ENCODE measurements around the gene CMYA5. TPM values are rescaled to one million over a fixed set of nuclear protein-coding genes. Genes with fewer than 3 reads are reported as not detected.

The CMYA5 gene
- total and polyA plus RNA-seq, 2 donors (not counting 3 experiments of a cell fraction or from before 2014, with no cell fraction given) = 0.04 to 0.20 TPM

DNA sequence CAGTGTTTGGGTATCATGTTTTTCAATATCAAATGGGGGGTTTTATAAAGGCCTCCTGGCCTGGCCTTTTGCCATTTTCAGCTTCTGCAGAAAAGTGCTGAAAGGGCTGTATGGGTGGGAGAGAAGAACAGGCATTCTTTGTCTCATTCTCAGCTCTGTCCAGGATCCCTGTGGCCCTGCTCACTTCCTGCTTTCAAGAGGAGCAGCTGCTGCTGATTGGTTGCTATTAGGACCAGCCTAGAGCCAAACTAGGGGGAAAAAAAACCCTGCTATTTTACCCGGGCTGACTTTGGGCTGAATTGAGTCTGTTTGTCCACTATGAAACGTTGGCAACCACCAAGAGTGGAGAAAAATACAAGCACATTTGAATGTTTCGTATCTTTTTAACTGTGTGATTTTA is 117.1 kb downstream of the CMYA5 start:
- ChIA-PET CTCF (no interaction called here), POLR2A (no interaction called here)
- no peaks in the 10 kb centered on the region for H3K79me2 ChIP-seq (ENCODE audit: control insufficient read depth, insufficient read depth, low read length)
- no peak overlapping the region for H3K4me3 ChIP-seq (replicated peaks in 1 of 3; ENCODE audit: insufficient read depth in 1 of 3, low read depth in 1 of 3, low read length in 3 of 3)
- H4K20me1 ChIP-seq (replicated peaks; ENCODE audit: control insufficient read depth, extremely low read depth, insufficient read depth, low read length) = no peaks in the 10 kb centered on the region
- no peak overlapping the region for H3K9ac ChIP-seq (replicated peaks; ENCODE audit: extremely low read depth, insufficient read depth, low read length)
- FAIRE-seq = no peak
- BruUV-seq (replicated peaks) = no TSS peak
- dilution Hi-C loops (cut with MboI; ENCODE audit: extremely low pct_ligation_motif_present, low sequenced_read_pairs) = no loop called here
- no peak overlapping the region for H2AFZ ChIP-seq (ENCODE audit: low read depth, low read length)
- H3K4me1 ChIP-seq (ENCODE audit: control insufficient read depth, extremely low read depth, insufficient read depth, low read length) = peaks cover 2% of the 10 kb centered on the region
- H3K9me1 ChIP-seq (replicated peaks; ENCODE audit: control insufficient read depth, extremely low read depth, insufficient read depth, low read length) = no peaks in the 10 kb centered on the region
- H3K27ac ChIP-seq (ENCODE audit: insufficient read depth, low read depth, low read length) = no peak overlapping the region
- H3K4me2 ChIP-seq (ENCODE audit: insufficient read depth, low read length) = no peak overlapping the region
- H3K36me3 ChIP-seq (ENCODE audit: control insufficient read depth in 2 of 2, extremely low read depth in 1 of 2, insufficient read depth in 2 of 2, low read length in 2 of 2) = no peaks in the 10 kb centered on the region
- no peaks in the 10 kb centered on the region for H3K27me3 ChIP-seq (ENCODE audit: control insufficient read depth in 2 of 2, insufficient read depth in 2 of 2, low read length in 2 of 2)
- no peaks in the 10 kb centered on the region for H3K9me3 ChIP-seq (replicated peaks; ENCODE audit: control insufficient read depth, insufficient read depth, low read length)
- no peak for DNase-seq (ENCODE audit: low read depth, low spot score)
- intact Hi-C loops (cut with micrococcal nuclease) = no loop called here
- no peak for TF ChIP-seq EZH2 (IDR thresholded peaks at IDR 0.05; ENCODE audit: borderline replicate concordance, low read depth, low read length, severe bottlenecking)
- TF ChIP-seq JUN (IDR thresholded peaks at IDR 0.05; ENCODE audit: borderline replicate concordance, insufficient read depth, insufficient read length, low read depth) = no peak
- TF ChIP-seq POLR2AphosphoS5 (IDR thresholded peaks at IDR 0.05; ENCODE audit: insufficient read depth, low read depth, low read length) = no peak
- no peak for TF ChIP-seq POLR2A (IDR thresholded peaks at IDR 0.05; ENCODE audit: low read depth, low read length)
- TF ChIP-seq, protein P1, sequence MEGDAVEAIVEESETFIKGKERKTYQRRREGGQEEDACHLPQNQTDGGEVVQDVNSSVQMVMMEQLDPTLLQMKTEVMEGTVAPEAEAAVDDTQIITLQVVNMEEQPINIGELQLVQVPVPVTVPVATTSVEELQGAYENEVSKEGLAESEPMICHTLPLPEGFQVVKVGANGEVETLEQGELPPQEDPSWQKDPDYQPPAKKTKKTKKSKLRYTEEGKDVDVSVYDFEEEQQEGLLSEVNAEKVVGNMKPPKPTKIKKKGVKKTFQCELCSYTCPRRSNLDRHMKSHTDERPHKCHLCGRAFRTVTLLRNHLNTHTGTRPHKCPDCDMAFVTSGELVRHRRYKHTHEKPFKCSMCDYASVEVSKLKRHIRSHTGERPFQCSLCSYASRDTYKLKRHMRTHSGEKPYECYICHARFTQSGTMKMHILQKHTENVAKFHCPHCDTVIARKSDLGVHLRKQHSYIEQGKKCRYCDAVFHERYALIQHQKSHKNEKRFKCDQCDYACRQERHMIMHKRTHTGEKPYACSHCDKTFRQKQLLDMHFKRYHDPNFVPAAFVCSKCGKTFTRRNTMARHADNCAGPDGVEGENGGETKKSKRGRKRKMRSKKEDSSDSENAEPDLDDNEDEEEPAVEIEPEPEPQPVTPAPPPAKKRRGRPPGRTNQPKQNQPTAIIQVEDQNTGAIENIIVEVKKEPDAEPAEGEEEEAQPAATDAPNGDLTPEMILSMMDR (IDR thresholded peaks at IDR 0.05; ENCODE audit: extremely low read depth in 1 of 2, insufficient read depth in 1 of 2, low read depth in 1 of 2, low read length in 2 of 2) = no peak
- no peak for TF ChIP-seq MYC (IDR thresholded peaks at IDR 0.05; ENCODE audit: low read depth, low read length)

DNA sequence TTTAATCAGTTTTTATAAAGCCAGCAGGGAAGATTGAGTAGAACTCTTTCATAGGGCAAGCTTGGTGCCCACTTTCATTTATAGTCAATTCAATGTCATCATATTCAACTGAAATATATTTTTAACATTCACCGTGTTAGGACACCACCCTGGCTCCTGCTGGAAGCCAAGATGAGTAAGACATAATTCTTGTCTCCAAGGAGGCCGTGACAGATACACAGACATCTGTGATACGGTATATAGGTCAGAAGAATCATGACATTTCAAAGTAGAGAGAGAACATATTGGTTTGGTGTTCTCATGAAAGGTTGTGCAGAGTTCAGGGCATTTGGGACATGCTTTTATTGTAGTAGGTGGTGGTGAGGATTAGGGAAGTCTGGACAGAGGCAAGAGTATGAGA is 120.1 kb downstream of the CMYA5 start:
- Histone ChIP-seq H3K36me3 (ENCODE audit: control insufficient read depth in 2 of 2, extremely low read depth in 1 of 2, insufficient read depth in 2 of 2, low read length in 2 of 2) (no peaks in the 10 kb centered on the region), H3K4me2 (ENCODE audit: insufficient read depth, low read length) (no peak overlapping the region), H3K27me3 (ENCODE audit: control insufficient read depth in 2 of 2, insufficient read depth in 2 of 2, low read length in 2 of 2) (no peaks in the 10 kb centered on the region), H4K20me1 (replicated peaks; ENCODE audit: control insufficient read depth, extremely low read depth, insufficient read depth, low read length) (no peaks in the 10 kb centered on the region), H3K4me1 (ENCODE audit: control insufficient read depth, extremely low read depth, insufficient read depth, low read length) (no peaks in the 10 kb centered on the region), H3K9me1 (replicated peaks; ENCODE audit: control insufficient read depth, extremely low read depth, insufficient read depth, low read length) (no peaks in the 10 kb centered on the region), H3K9ac (replicated peaks; ENCODE audit: extremely low read depth, insufficient read depth, low read length) (no peak overlapping the region), H3K9me3 (replicated peaks; ENCODE audit: control insufficient read depth, insufficient read depth, low read length) (no peaks in the 10 kb centered on the region), H3K79me2 (ENCODE audit: control insufficient read depth, insufficient read depth, low read length) (no peaks in the 10 kb centered on the region), H3K4me3 (replicated peaks in 1 of 3; ENCODE audit: insufficient read depth in 1 of 3, low read depth in 1 of 3, low read length in 3 of 3) (no peak overlapping the region), H3K27ac (ENCODE audit: insufficient read depth, low read depth, low read length) (no peak overlapping the region), H2AFZ (ENCODE audit: low read depth, low read length) (no peak overlapping the region)
- no TSS peak for BruUV-seq (replicated peaks)
- DNase-seq (ENCODE audit: low read depth, low spot score) (no peak), FAIRE-seq (no peak)
- intact Hi-C loops (cut with micrococcal nuclease) (no loop called here), dilution Hi-C loops (cut with MboI; ENCODE audit: extremely low pct_ligation_motif_present, low sequenced_read_pairs) (no loop called here)
- ChIA-PET POLR2A (no interaction called here), CTCF (no interaction called here)
- TF ChIP-seq EZH2 (IDR thresholded peaks at IDR 0.05; ENCODE audit: borderline replicate concordance, low read depth, low read length, severe bottlenecking) = no peak

All from endothelial cell of umbilical vein (primary cell).